HG02885 (cell line): ENCODE data around the gene CSNK1D.
"Not testable (repeated sequence)": the region's sequence is repeated elsewhere in the genome, so short reads cannot be mapped to it uniquely, and the experiment has no call there.

Experiments used
- ATAC-seq: cut with Tn5 transposase; IDR thresholded peaks from one replicate; pipeline ENCODE4 v1.9.1; 2021; ENCODE audit warnings: mild to moderate bottlenecking; ENCODE audit not compliant: unreplicated experiment, poor library complexity

The CSNK1D gene

GRCh38 chr17:82276938-82277337 lies 3.4 kb upstream of the CSNK1D start:
- ATAC-seq: no peak

- no peak for ATAC-seq
Measured at GRCh38 chr17:82275326-82275725, 1.8 kb upstream of the CSNK1D start.

- no peak for ATAC-seq
Measured at GRCh38 chr17:82274134-82275020, 877 bp upstream of the CSNK1D start.

- ATAC-seq: peak; percentile 1
Measured at GRCh38 chr17:82272495-82273326, 789 bp downstream of the CSNK1D start.

- no peak for ATAC-seq
Measured at GRCh38 chr17:82271401-82271800, 2.1 kb downstream of the CSNK1D start.

GRCh38 chr17:82270651-82271050 lies 2.8 kb downstream of the CSNK1D start:
- ATAC-seq: no peak

GRCh38 chr17:82269882-82270500 lies 3.5 kb downstream of the CSNK1D start:
- ATAC-seq: no peak

- no peak for ATAC-seq
Measured at GRCh38 chr17:82269138-82269881, 4.2 kb downstream of the CSNK1D start.

GRCh38 chr17:82267575-82268379 lies 5.7 kb downstream of the CSNK1D start:
- no peak for ATAC-seq

GRCh38 chr17:82266142-82266541 lies 7.4 kb downstream of the CSNK1D start:
- no peak for ATAC-seq

GRCh38 chr17:82263641-82264040 lies 9.9 kb downstream of the CSNK1D start:
- no peak for ATAC-seq

- ATAC-seq: no peak
Measured at GRCh38 chr17:82262344-82262743, 11.2 kb downstream of the CSNK1D start.

- ATAC-seq: not testable (repeated sequence)
Measured at GRCh38 chr17:82259972-82260961, 13.2 kb downstream of the CSNK1D start.

GRCh38 chr17:82258555-82258954 lies 14.9 kb downstream of the CSNK1D start:
- ATAC-seq: no peak

- no peak for ATAC-seq
Measured at GRCh38 chr17:82257473-82257872, 16.0 kb downstream of the CSNK1D start.

GRCh38 chr17:82256242-82256885 lies 17.1 kb downstream of the CSNK1D start:
- no peak for ATAC-seq

- ATAC-seq: no peak
Measured at GRCh38 chr17:82255402-82255972, 18.0 kb downstream of the CSNK1D start.
